IMR-90 (cell line): ENCODE results near the gene LOC101059915.
"Not testable (repeated sequence)": the region's sequence is repeated elsewhere in the genome, so short reads cannot be mapped to it uniquely, and the experiment has no call there.

Experiments used
- ATAC-seq: fragments of 200-7000 bp; cut with Tn5 transposase; 2 replicates; pipeline ENCODE4 v1.9.1; 2020; ENCODE audit warnings: low read depth, mild to moderate bottlenecking, moderate library complexity
- BruUV-seq: library from RNA; stranded (reverse); fragments of 400-500 nt; replicated peaks from 2 replicates; lab custom pipeline; 2021; lab: Mats Ljungman, UMichigan
- CTCF ChIA-PET: fragments of 300-600 bp; formaldehyde crosslinking; extraction: SDS; loops from one replicate; lab custom pipeline; 2021; ENCODE audit warnings: antibody characterized with exemption; lab: Yijun Ruan, JAX
- POLR2A ChIA-PET: fragments of 300-600 bp; sonication (Branson Sonifier 250); formaldehyde crosslinking; loops from one replicate; lab custom pipeline; 2022; ENCODE audit warnings: antibody characterized with exemption; ENCODE audit not compliant: unreplicated experiment; lab: Charles Lee
- DNase-seq: peaks from one replicate; pipeline ENCODE4 v3.0.0; 2013
- H2AFZ ChIP-seq: replicated peaks from 2 replicates; pipeline ENCODE3; 2013; ENCODE audit warnings: low read length, mild to moderate bottlenecking; ENCODE audit not compliant: poor library complexity
- H2AK5ac ChIP-seq: 2 replicates; pipeline ENCODE4 v1.6.1; 2013; ENCODE audit warnings: low read depth, low read length, inconsistent platforms
- H2AK9ac ChIP-seq: replicated peaks from 2 replicates; pipeline ENCODE3; 2013; ENCODE audit warnings: mild to moderate bottlenecking, low read depth, low read length, moderate library complexity; ENCODE audit not compliant: poor library complexity
- H2BK120ac ChIP-seq: 2 replicates; pipeline ENCODE4 v1.6.1; 2013; ENCODE audit warnings: low read depth, low read length, inconsistent platforms
- H2BK15ac ChIP-seq: 3 replicates; pipeline ENCODE4 v1.6.1; 2013; ENCODE audit warnings: low read depth, low read length, inconsistent platforms
- H2BK20ac ChIP-seq: 2 replicates; pipeline ENCODE4 v1.6.1; 2013; ENCODE audit warnings: low read depth, mild to moderate bottlenecking, inconsistent platforms, low read length, moderate library complexity
- H2BK5ac ChIP-seq: 2 replicates; pipeline ENCODE4 v1.6.1; 2013; ENCODE audit warnings: mild to moderate bottlenecking, low read depth, low read length, inconsistent platforms; ENCODE audit not compliant: poor library complexity, severe bottlenecking
- H3K14ac ChIP-seq: replicated peaks from 2 replicates; pipeline ENCODE4 v1.6.1; 2013; ENCODE audit warnings: low read depth, low read length, inconsistent platforms
- H3K18ac ChIP-seq: 2 replicates; pipeline ENCODE4 v1.6.1; 2013; ENCODE audit warnings: low read depth, low read length, control low read depth
- H3K23ac ChIP-seq: 2 replicates; pipeline ENCODE4 v1.6.1; 2013; ENCODE audit warnings: low read depth, low read length, inconsistent platforms
- H3K27ac ChIP-seq: 2 replicates; pipeline ENCODE4 v1.5.1; 2013; ENCODE audit warnings: mild to moderate bottlenecking, control low read depth, low read length; ENCODE audit not compliant: insufficient read depth
- H3K27me3 ChIP-seq: 2 replicates; pipeline ENCODE4 v1.6.1; 2013; ENCODE audit warnings: low read length; ENCODE audit not compliant: control insufficient read depth, insufficient read depth
- H3K36me3 ChIP-seq: 2 replicates; pipeline ENCODE4 v1.6.1; 2013; ENCODE audit warnings: low read length, mixed read lengths; ENCODE audit not compliant: control insufficient read depth, insufficient read depth
- H3K4ac ChIP-seq: 2 replicates; pipeline ENCODE4 v1.6.1; 2013; ENCODE audit warnings: low read depth, low read length, inconsistent platforms
- H3K4me1 ChIP-seq: 2 replicates; pipeline ENCODE4 v1.6.1; 2013; ENCODE audit warnings: low read length, mixed read lengths; ENCODE audit not compliant: control insufficient read depth, insufficient read depth
- H3K4me2 ChIP-seq: 2 replicates; pipeline ENCODE4 v1.6.1; 2013; ENCODE audit warnings: low read depth, mild to moderate bottlenecking, control low read depth, low read length, moderate library complexity
- H3K4me3 ChIP-seq: 2 replicates; pipeline ENCODE4 v1.5.1; 2013; ENCODE audit warnings: low read depth, mild to moderate bottlenecking, control low read depth, low read length, moderate library complexity; ENCODE audit not compliant: insufficient read depth
- H3K56ac ChIP-seq: 2 replicates; pipeline ENCODE4 v1.6.1; 2013; ENCODE audit warnings: low read length, inconsistent platforms; ENCODE audit not compliant: insufficient read depth; ENCODE audit errors: extremely low read depth
- H3K79me1 ChIP-seq, 2 experiments: 2 replicates each; pipeline ENCODE4 v1.6.1; 2013; ENCODE audit warnings: low read length in 2 of 2, inconsistent platforms in 1 of 2, low read depth in 1 of 2
- H3K9ac ChIP-seq: 2 replicates; pipeline ENCODE4 v1.6.1; 2013; ENCODE audit warnings: low read depth, low read length, control low read depth
- H3K9me1 ChIP-seq: 2 replicates; pipeline ENCODE4 v1.6.1; 2013; ENCODE audit warnings: low read length, inconsistent platforms; ENCODE audit not compliant: insufficient read depth
- H3K9me3 ChIP-seq: 2 replicates; pipeline ENCODE4 v1.6.1; 2013; ENCODE audit warnings: low read length; ENCODE audit not compliant: control insufficient read depth, insufficient read depth
- H4K20me1 ChIP-seq: 2 replicates; pipeline ENCODE4 v1.6.1; 2013; ENCODE audit warnings: low read length, inconsistent platforms; ENCODE audit not compliant: insufficient read depth
- H4K5ac ChIP-seq: 2 replicates; pipeline ENCODE4 v1.6.1; 2013; ENCODE audit warnings: mild to moderate bottlenecking, low read depth, low read length, control low read depth
- H4K8ac ChIP-seq, 2 experiments: 2 replicates each; pipeline ENCODE4 v1.6.1; 2013; ENCODE audit warnings: low read depth in 2 of 2, low read length in 2 of 2, control low read depth in 1 of 2, inconsistent platforms in 1 of 2
- H4K91ac ChIP-seq: 2 replicates; pipeline ENCODE4 v1.6.1; 2013; ENCODE audit warnings: low read depth, low read length, inconsistent platforms; ENCODE audit not compliant: insufficient read depth
- RAD21 ChIP-seq: IDR thresholded peaks from 2 replicates; pipeline ENCODE4 v1.6.1; 2012; ENCODE audit warnings: low read length, improper control_type of control experiment
- WGBS, 2 experiments: methylation state at CpG; one replicate each; pipeline versions ENCODE4 v1.1.5 to v1.1.7; 2013; ENCODE audit warnings: missing lambda C conversion rate in 2 of 2; ENCODE audit not compliant: insufficient read length in 1 of 2; ENCODE audit errors: extremely low coverage in 2 of 2; 5-methylcytosine and 5-hydroxymethylcytosine counted together
- dilution Hi-C: fragments of 300-500 bp; cut with HindIII; formaldehyde crosslinking; loops from one replicate; pipeline ENCODE4 v1.14.3; 2018; ENCODE audit warnings: low sequenced_read_pairs; ENCODE audit not compliant: unreplicated experiment
- in situ Hi-C: fragments of 300-500 bp; cut with MboI; formaldehyde crosslinking; loops from 3 replicates; pipeline ENCODE4 v1.14.3; 2019; ENCODE audit warnings: low sequenced_read_pairs, inconsistent platforms, mixed read lengths
- intact Hi-C: fragments of 100-400 bp; cut with micrococcal nuclease; formaldehyde crosslinking; loops from 2 replicates; pipeline ENCODE4 v1.10.0; 2022

Gene LOC101059915

GRCh38 chrX:71664202-71664601 is 3.1 kb upstream of the LOC101059915 start:
- H2BK120ac ChIP-seq, H3K56ac ChIP-seq, DNase-seq, H2BK20ac ChIP-seq, H3K9me3 ChIP-seq, H2AFZ ChIP-seq, H3K18ac ChIP-seq, H3K27me3 ChIP-seq, H4K20me1 ChIP-seq, H2AK5ac ChIP-seq, H2AK9ac ChIP-seq, H3K36me3 ChIP-seq, H3K79me1 ChIP-seq, intact Hi-C loops, H3K27ac ChIP-seq, H3K23ac ChIP-seq, H3K4ac ChIP-seq, POLR2A ChIA-PET, dilution Hi-C loops, H3K14ac ChIP-seq, H3K9ac ChIP-seq, H4K8ac ChIP-seq, H2BK5ac ChIP-seq, H3K4me2 ChIP-seq, H4K91ac ChIP-seq, H3K4me1 ChIP-seq, H3K9me1 ChIP-seq, BruUV-seq, H2BK15ac ChIP-seq, CTCF ChIA-PET, H4K5ac ChIP-seq, H3K4me3 ChIP-seq: not testable (repeated sequence)
- peak; percentile 65; the same call in 1 of the 2 replicates for ATAC-seq
- no CpG with 5 or more reads among the region's 8 CpGs for WGBS, 2 experiments
- in situ Hi-C loops, result loop anchor here (25.0 kb wide), 1 partner anchor 198 kb away; no protein-coding TSS in a partner anchor
- 0 out of 2 replicates have a peak, but pooled peaks have one; percentile 3 for TF ChIP-seq RAD21
